HepG2 (cell line): ENCODE data around the gene SCAF8. TPM values are rescaled to one million over a fixed set of nuclear protein-coding genes. Genes with fewer than 3 reads are reported as not detected.

ENCODE experiments used
- DNMT1 ChIP-seq: sonication (generic); formaldehyde crosslinking; IDR thresholded peaks from 2 replicates; pipeline ENCODE4 v1.5.1; 2020; ENCODE audit warnings: mild to moderate bottlenecking, missing genetic modification reagents
- ELF3 ChIP-seq: IDR thresholded peaks from 2 replicates; pipeline ENCODE4 v1.6.1; 2016; ENCODE audit warnings: missing genetic modification reagents, missing compliant biosample characterization
- ESRRA ChIP-seq: sonication (generic); formaldehyde crosslinking; IDR thresholded peaks from 2 replicates; pipeline ENCODE4 v1.5.1; 2020; ENCODE audit warnings: mild to moderate bottlenecking, low read depth, missing genetic modification reagents
- HNF4A ChIP-seq: sonication (generic); formaldehyde crosslinking; IDR thresholded peaks from 2 replicates; pipeline ENCODE4 v1.4.0; 2020; ENCODE audit warnings: missing genetic modification reagents
- ISX ChIP-seq: sonication (generic); formaldehyde crosslinking; conservative IDR thresholded peaks from 2 replicates; pipeline ENCODE4 v1.5.0; 2020; ENCODE audit warnings: missing genetic modification reagents
- KLF9 ChIP-seq: IDR thresholded peaks from 2 replicates; pipeline ENCODE4 v1.6.1; 2016; ENCODE audit warnings: low read depth
- NCOR1 ChIP-seq: fragments of 200-600 bp; sonication (generic); IDR thresholded peaks from 2 replicates; pipeline ENCODE4 v1.7.0; 2017; ENCODE audit warnings: antibody characterized with exemption, low read length, borderline replicate concordance
- TOE1 ChIP-seq: sonication (generic); formaldehyde crosslinking; IDR thresholded peaks from 2 replicates; pipeline ENCODE4 v1.4.0; 2020; ENCODE audit warnings: mild to moderate bottlenecking, missing genetic modification reagents
- ZBTB7B ChIP-seq: sonication (generic); formaldehyde crosslinking; IDR thresholded peaks from 2 replicates; pipeline ENCODE4 v1.4.0; 2020; ENCODE audit warnings: missing genetic modification reagents
- ZNF12 ChIP-seq: sonication (generic); formaldehyde crosslinking; IDR thresholded peaks from 2 replicates; pipeline ENCODE4 v1.5.0; 2020; ENCODE audit warnings: missing genetic modification reagents
- ZNF234 ChIP-seq: sonication (generic); formaldehyde crosslinking; conservative IDR thresholded peaks from 2 replicates; pipeline ENCODE4 v1.5.1; 2020; ENCODE audit warnings: mild to moderate bottlenecking, missing genetic modification reagents
- ZNF282 ChIP-seq: fragments of 450-650 bp; IDR thresholded peaks from 2 replicates; pipeline ENCODE4 v1.6.1; 2018; ENCODE audit not compliant: partially characterized antibody
- ZNF326 ChIP-seq: sonication (generic); formaldehyde crosslinking; IDR thresholded peaks from 2 replicates; pipeline ENCODE4 v1.4.0; 2020; ENCODE audit warnings: missing genetic modification reagents, borderline replicate concordance
- ZNF556 ChIP-seq: sonication (generic); formaldehyde crosslinking; IDR thresholded peaks from 2 replicates; pipeline ENCODE4 v1.4.0; 2020; ENCODE audit warnings: mild to moderate bottlenecking, missing genetic modification reagents, borderline replicate concordance
- ZNF577 ChIP-seq: sonication (generic); formaldehyde crosslinking; IDR thresholded peaks from 2 replicates; pipeline ENCODE4 v1.4.0; 2020; ENCODE audit warnings: mild to moderate bottlenecking, low read depth, missing genetic modification reagents, borderline replicate concordance
- ZNF629 ChIP-seq: sonication (generic); formaldehyde crosslinking; conservative IDR thresholded peaks from 2 replicates; pipeline ENCODE4 v1.5.0; 2020; ENCODE audit warnings: missing genetic modification reagents
- polyA plus RNA-seq, 8 experiments: library from polyadenylated mRNA; depleted of rRNA in 3 of 8; stranded (reverse) in 7 of 8; unstranded in 1 of 8; fragments of >200 nt; fragmentation: Illumina TruSeq in 4 of 8; extraction: Trizol in 4 of 8; gene quantifications; 2 replicates each; pipeline versions ENCODE4 v1.2.1 to v1.2.3, GENCODE V29; 2011 to 2016; ENCODE audit warnings: low read depth in 4 of 8, missing spikeins in 1 of 8, mixed read lengths in 1 of 8; ENCODE audit not compliant: insufficient read depth in 1 of 8
- total RNA-seq, 5 experiments: library from RNA; depleted of rRNA; stranded (reverse); fragments of >200 nt; fragmentation: Illumina TruSeq; extraction: Trizol; gene quantifications; 2 replicates each; pipeline ENCODE4 v1.2.3, GENCODE V29; 2016; ENCODE audit warnings: low read depth in 1 of 5
- TF ChIP-seq, protein P1 (sequence below): sonication (generic); formaldehyde crosslinking; IDR thresholded peaks from 2 replicates; pipeline ENCODE4 v1.4.0; 2020; ENCODE audit warnings: mild to moderate bottlenecking, missing genetic modification reagents
- TF ChIP-seq, protein P2 (sequence below): sonication (generic); formaldehyde crosslinking; IDR thresholded peaks from 2 replicates; pipeline ENCODE4 v1.5.1; 2020; ENCODE audit warnings: missing genetic modification reagents, mild to moderate bottlenecking, borderline replicate concordance
- TF ChIP-seq, protein P3 (sequence below): sonication (generic); formaldehyde crosslinking; IDR thresholded peaks from 2 replicates; pipeline ENCODE4 v1.4.0; 2020; ENCODE audit warnings: mild to moderate bottlenecking, low read depth, missing genetic modification reagents
- TF ChIP-seq, protein P4 (sequence below): sonication (generic); formaldehyde crosslinking; IDR thresholded peaks from 2 replicates; pipeline ENCODE4 v1.5.0; 2020; ENCODE audit warnings: missing genetic modification reagents
- TF ChIP-seq, protein P5 (sequence below): sonication (generic); formaldehyde crosslinking; IDR thresholded peaks from 2 replicates; pipeline ENCODE4 v1.4.0; 2020; ENCODE audit warnings: missing genetic modification reagents, borderline replicate concordance
- TF ChIP-seq, protein P6 (sequence below): sonication (generic); formaldehyde crosslinking; IDR thresholded peaks from 2 replicates; pipeline ENCODE4 v1.4.0; 2020; ENCODE audit warnings: missing genetic modification reagents, mild to moderate bottlenecking, borderline replicate concordance

The SCAF8 gene
- total and polyA plus RNA-seq, 2 of the 13 experiments (the other 11 are each of a cell fraction or from before 2014, with no cell fraction given): 15.3 to 40.8 TPM

DNA sequence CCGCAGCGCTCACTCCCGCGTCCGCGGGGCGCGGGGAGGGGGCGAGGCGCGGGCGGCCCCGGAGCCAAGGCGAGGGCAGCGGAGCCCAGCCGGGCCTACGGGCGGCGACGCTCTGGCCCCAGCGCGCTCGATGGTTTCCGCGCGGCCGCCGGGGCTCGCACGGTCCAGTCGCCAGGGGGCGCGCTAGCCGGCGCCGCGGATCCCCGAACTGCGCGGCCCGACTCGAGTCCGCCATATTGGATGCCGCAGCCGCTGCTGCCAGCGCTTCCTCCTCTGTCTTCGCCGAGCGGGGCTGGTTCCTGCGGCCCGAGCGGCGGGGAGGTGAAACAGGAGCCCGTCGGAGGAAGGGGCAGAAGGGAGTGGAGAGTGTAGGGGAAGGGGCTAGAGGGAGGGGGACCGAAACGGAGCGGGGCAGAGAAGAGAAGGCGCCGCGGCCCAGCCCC lies at the start of gene SCAF8 (continued):
- TF ChIP-seq ELF3 (CRISPR knock-in tag) (peak; percentile 10; the same call in 1 of the 2 replicates), ISX (0 out of 2 replicates have a peak, but pooled peaks have one; percentile 32), ZNF12 (CRISPR knock-in tag) (no peak), ZNF577 (CRISPR knock-in tag) (no peak), ZNF234 (CRISPR knock-in tag) (no peak), ZNF629 (CRISPR knock-in tag) (no peak; the same call in 1 of the 2 replicates), DNMT1 (CRISPR knock-in tag) (0 out of 2 replicates have a peak, but pooled peaks have one; percentile 43), HNF4A (CRISPR knock-in tag) (no peak), NCOR1 (no peak), KLF9 (no peak), TOE1 (CRISPR knock-in tag) (no peak; the same call in 1 of the 2 replicates), ZNF282 (no peak), ZNF326 (no peak), ESRRA (no peak), ZBTB7B (CRISPR knock-in tag) (0 out of 2 replicates have a peak, but pooled peaks have one; percentile 14), ZNF556 (CRISPR knock-in tag) (no peak)
- TF ChIP-seq, protein P1, sequence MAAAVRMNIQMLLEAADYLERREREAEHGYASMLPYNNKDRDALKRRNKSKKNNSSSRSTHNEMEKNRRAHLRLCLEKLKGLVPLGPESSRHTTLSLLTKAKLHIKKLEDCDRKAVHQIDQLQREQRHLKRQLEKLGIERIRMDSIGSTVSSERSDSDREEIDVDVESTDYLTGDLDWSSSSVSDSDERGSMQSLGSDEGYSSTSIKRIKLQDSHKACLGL (CRISPR knock-in tag): peak; percentile 66; the same call in 1 of the 2 replicates
- TF ChIP-seq, protein P2, sequence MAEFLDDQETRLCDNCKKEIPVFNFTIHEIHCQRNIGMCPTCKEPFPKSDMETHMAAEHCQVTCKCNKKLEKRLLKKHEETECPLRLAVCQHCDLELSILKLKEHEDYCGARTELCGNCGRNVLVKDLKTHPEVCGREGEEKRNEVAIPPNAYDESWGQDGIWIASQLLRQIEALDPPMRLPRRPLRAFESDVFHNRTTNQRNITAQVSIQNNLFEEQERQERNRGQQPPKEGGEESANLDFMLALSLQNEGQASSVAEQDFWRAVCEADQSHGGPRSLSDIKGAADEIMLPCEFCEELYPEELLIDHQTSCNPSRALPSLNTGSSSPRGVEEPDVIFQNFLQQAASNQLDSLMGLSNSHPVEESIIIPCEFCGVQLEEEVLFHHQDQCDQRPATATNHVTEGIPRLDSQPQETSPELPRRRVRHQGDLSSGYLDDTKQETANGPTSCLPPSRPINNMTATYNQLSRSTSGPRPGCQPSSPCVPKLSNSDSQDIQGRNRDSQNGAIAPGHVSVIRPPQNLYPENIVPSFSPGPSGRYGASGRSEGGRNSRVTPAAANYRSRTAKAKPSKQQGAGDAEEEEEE (CRISPR knock-in tag): no peak
- TF ChIP-seq, protein P3, sequence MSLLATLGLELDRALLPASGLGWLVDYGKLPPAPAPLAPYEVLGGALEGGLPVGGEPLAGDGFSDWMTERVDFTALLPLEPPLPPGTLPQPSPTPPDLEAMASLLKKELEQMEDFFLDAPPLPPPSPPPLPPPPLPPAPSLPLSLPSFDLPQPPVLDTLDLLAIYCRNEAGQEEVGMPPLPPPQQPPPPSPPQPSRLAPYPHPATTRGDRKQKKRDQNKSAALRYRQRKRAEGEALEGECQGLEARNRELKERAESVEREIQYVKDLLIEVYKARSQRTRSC (CRISPR knock-in tag): no peak
- TF ChIP-seq, protein P4, sequence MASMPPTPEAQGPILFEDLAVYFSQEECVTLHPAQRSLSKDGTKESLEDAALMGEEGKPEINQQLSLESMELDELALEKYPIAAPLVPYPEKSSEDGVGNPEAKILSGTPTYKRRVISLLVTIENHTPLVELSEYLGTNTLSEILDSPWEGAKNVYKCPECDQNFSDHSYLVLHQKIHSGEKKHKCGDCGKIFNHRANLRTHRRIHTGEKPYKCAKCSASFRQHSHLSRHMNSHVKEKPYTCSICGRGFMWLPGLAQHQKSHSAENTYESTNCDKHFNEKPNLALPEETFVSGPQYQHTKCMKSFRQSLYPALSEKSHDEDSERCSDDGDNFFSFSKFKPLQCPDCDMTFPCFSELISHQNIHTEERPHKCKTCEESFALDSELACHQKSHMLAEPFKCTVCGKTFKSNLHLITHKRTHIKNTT: no peak
- TF ChIP-seq, protein P5, sequence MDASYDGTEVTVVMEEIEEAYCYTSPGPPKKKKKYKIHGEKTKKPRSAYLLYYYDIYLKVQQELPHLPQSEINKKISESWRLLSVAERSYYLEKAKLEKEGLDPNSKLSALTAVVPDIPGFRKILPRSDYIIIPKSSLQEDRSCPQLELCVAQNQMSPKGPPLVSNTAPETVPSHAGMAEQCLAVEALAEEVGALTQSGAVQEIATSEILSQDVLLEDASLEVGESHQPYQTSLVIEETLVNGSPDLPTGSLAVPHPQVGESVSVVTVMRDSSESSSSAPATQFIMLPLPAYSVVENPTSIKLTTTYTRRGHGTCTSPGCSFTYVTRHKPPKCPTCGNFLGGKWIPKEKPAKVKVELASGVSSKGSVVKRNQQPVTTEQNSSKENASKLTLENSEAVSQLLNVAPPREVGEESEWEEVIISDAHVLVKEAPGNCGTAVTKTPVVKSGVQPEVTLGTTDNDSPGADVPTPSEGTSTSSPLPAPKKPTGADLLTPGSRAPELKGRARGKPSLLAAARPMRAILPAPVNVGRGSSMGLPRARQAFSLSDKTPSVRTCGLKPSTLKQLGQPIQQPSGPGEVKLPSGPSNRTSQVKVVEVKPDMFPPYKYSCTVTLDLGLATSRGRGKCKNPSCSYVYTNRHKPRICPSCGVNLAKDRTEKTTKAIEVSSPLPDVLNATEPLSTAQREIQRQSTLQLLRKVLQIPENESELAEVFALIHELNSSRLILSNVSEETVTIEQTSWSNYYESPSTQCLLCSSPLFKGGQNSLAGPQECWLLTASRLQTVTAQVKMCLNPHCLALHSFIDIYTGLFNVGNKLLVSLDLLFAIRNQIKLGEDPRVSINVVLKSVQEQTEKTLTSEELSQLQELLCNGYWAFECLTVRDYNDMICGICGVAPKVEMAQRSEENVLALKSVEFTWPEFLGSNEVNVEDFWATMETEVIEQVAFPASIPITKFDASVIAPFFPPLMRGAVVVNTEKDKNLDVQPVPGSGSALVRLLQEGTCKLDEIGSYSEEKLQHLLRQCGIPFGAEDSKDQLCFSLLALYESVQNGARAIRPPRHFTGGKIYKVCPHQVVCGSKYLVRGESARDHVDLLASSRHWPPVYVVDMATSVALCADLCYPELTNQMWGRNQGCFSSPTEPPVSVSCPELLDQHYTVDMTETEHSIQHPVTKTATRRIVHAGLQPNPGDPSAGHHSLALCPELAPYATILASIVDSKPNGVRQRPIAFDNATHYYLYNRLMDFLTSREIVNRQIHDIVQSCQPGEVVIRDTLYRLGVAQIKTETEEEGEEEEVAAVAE (CRISPR knock-in tag): no peak
- TF ChIP-seq, protein P6, sequence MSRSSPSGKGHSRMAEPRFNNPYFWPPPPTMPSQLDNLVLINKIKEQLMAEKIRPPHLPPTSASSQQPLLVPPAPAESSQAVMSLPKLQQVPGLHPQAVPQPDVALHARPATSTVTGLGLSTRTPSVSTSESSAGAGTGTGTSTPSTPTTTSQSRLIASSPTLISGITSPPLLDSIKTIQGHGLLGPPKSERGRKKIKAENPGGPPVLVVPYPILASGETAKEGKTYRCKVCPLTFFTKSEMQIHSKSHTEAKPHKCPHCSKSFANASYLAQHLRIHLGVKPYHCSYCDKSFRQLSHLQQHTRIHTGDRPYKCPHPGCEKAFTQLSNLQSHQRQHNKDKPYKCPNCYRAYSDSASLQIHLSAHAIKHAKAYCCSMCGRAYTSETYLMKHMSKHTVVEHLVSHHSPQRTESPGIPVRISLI (CRISPR knock-in tag): no peak
